ENCODE data around the gene ZNF410. TPM values are rescaled to one million over a fixed set of nuclear protein-coding genes. Genes with fewer than 3 reads are reported as not detected.
"Not testable (repeated sequence)": the region's sequence is repeated elsewhere in the genome, so short reads cannot be mapped to it uniquely, and the experiment has no call there.

Gene ZNF410
- total and polyA plus RNA-seq, 8 donors, result 13.3 to 24.2 (median 15.9) TPM

DNA sequence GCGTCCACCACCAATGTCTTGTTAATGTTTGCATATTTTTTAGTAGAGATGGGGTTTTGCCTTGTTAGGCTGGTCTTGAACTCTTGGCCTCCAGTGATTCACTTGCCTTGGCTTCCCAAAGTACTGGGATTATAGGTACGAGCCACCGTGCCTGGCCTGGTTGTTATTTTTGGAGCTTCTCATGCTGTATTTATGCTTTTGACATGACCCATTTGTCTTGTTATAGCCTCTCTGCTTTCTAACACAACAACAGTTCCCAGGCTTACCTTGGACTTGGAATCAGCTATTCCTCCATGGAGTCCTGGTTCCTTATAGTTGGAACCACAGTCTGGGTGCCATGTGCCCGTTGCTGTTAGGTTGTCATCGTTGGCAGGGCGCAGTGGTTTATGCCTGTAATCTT, 29.7 kb downstream of the ZNF410 start:
- no peak for TF ChIP-seq CTCF (IDR thresholded peaks at IDR 0.05)
- peaks cover 0 to 11% (median 3%) of the 10 kb centered on the region in 3 donors for H3K36me3 ChIP-seq
- ATAC-seq (no peak), DNase-seq (no peak), FAIRE-seq (no peak)
- no peaks in the 10 kb centered on the region for H3K27me3 ChIP-seq
- no peak overlapping the region for H3K27ac ChIP-seq
- whole genome bisulfite sequencing, 2 donors, result 92 to 98% methylated on average over 6 of the region's 6 CpGs
- intact Hi-C loops (cut with DNase I), result no loop called here
- H3K4me3 ChIP-seq, result no peak overlapping the region
- no peaks in the 10 kb centered on the region for H3K9me3 ChIP-seq
- H3K4me1 ChIP-seq, result peaks cover 0 to 5% (median 0%) of the 10 kb centered on the region in 3 donors

GRCh38 chr14:73919457-73919856, 32.8 kb downstream of the ZNF410 start:
- DNase-seq; intact Hi-C loops (cut with DNase I); H3K4me1 ChIP-seq; H3K9me3 ChIP-seq; H3K4me3 ChIP-seq; FAIRE-seq; ATAC-seq; H3K27ac ChIP-seq; H3K27me3 ChIP-seq: not testable (repeated sequence)
- 95% methylated on average over 2 of the region's 2 CpGs for WGBS, 2 donors
- H3K36me3 ChIP-seq, result peaks cover 12 to 41% (median 15%) of the 10 kb centered on the region in 3 donors

GRCh38 chr14:73924337-73924736, 37.7 kb downstream of the ZNF410 start:
- ATAC-seq (no peak), FAIRE-seq (no peak), DNase-seq (no peak)
- 82 to 87% methylated on average over 5 of the region's 5 CpGs for WGBS, 2 donors
- Histone ChIP-seq H3K27me3 (no peaks in the 10 kb centered on the region), H3K4me3 (no peak overlapping the region), H3K4me1 (no peaks in the 10 kb centered on the region), H3K9me3 (no peaks in the 10 kb centered on the region), H3K27ac (no peak overlapping the region), H3K36me3 (peaks cover 12 to 78% (median 29%) of the 10 kb centered on the region in 3 donors)
- intact Hi-C loops (cut with DNase I), result no loop called here
- no peak for TF ChIP-seq CTCF (IDR thresholded peaks at IDR 0.05)

DNA sequence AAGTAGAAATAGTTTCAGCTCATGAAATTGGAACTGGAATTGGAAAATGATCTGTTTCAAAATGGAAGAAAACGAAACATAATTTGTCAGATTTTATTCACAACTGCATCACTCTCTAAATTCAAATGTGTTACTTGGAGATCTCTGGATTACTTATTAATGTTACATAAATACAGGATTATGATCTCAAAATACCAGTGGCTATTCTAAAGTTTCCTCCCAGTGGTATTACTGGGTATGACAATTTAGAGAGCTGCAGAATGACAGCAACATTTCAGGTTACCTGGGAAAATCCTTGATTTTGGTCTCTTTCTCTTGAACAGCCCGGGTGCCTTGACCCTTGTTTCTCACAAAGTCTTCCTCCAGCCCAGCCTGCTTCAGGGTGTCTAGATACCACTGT, 49.0 kb downstream of the ZNF410 start:
- ATAC-seq (peak in 3 of 4 donors; percentile 28 to 66 (median 51)), DNase-seq (no peak), FAIRE-seq (no peak)
- Histone ChIP-seq H3K9me3 (no peaks in the 10 kb centered on the region), H3K4me1 (peaks cover 0 to 5% (median 0%) of the 10 kb centered on the region in 3 donors), H3K36me3 (peaks cover 0 to 16% (median 5%) of the 10 kb centered on the region in 3 donors), H3K4me3 (no peak overlapping the region), H3K27me3 (no peaks in the 10 kb centered on the region), H3K27ac (no peak overlapping the region)
- intact Hi-C loops (cut with DNase I), result no loop called here
- WGBS, 2 donors, result 60 to 65% methylated on average over 2 of the region's 2 CpGs
- TF ChIP-seq CTCF (IDR thresholded peaks at IDR 0.05), result peak in 2 of 4 donors; percentile 7 to 16

- intact Hi-C loops (cut with DNase I), result no loop called here
- DNase-seq (no peak), FAIRE-seq (no peak), ATAC-seq (no peak)
- no peaks in the 10 kb centered on the region for H3K27me3 ChIP-seq
- no peak for TF ChIP-seq CTCF (IDR thresholded peaks at IDR 0.05)
- H3K27ac ChIP-seq, result no peak overlapping the region
- WGBS, 2 donors, result 100% methylated on average over 1 of the region's 1 CpG
- H3K36me3 ChIP-seq, result peaks cover 0 to 15% (median 5%) of the 10 kb centered on the region in 3 donors
- peaks cover 0 to 5% (median 0%) of the 10 kb centered on the region in 3 donors for H3K4me1 ChIP-seq
- no peak overlapping the region for H3K4me3 ChIP-seq
- no peaks in the 10 kb centered on the region for H3K9me3 ChIP-seq
These were observed 49.9 kb downstream of the ZNF410 start for GRCh38 chr14:73936548-73936947.

Data from pancreas (tissue), 10 donors.